A549 (cell line): Measurements from ENCODE around the gene SCN1A. TPM values are rescaled to one million over a fixed set of nuclear protein-coding genes. Genes with fewer than 3 reads are reported as not detected.

Experiments
- ATAC-seq, 2 experiments: fragments of 200-7000 bp in 1 of 2; fragments of >200 bp in 1 of 2; cut with Nextera tagmentation in 1 of 2; cut with Tn5 transposase in 1 of 2; 3 replicates each; pipeline versions ENCODE4 v1.8.0 to v1.9.1; 2018 to 2020; ENCODE audit warnings: mild to moderate bottlenecking in 1 of 2, moderate library complexity in 1 of 2
- CTCF ChIA-PET: fragments of 300-600 bp; sonication (Branson Sonifier 250); formaldehyde crosslinking; extraction: SDS; loops from one replicate; lab custom pipeline; 2021; ENCODE audit warnings: antibody characterized with exemption, inconsistent platforms; lab: Yijun Ruan, JAX
- POLR2A ChIA-PET: fragments of 350-600 bp; formaldehyde crosslinking; extraction: SDS; loops from one replicate; lab custom pipeline; 2021; ENCODE audit warnings: antibody characterized with exemption, inconsistent platforms; lab: Yijun Ruan, JAX
- DNase-seq, 2 experiments: peaks; one replicate each; pipeline versions ENCODE4 v3.0.0 to v3.0.0-alpha.2; 2011 to 2016; ENCODE audit warnings: low read depth in 1 of 2, low spot score in 1 of 2
- FAIRE-seq: peaks from 2 replicates; lab custom pipeline; 2011; peaks lifted over from hg19 to GRCh38; lab: Jason Lieb, UNC
- H3K27ac ChIP-seq, 2 experiments: fragments of >200 bp; sonication (Bioruptor Twin); formaldehyde crosslinking; 3 replicates each; pipeline ENCODE4 v1.5.1; 2016 to 2017
- H3K4me1 ChIP-seq: fragments of >200 bp; sonication (Bioruptor Twin); formaldehyde crosslinking; 3 replicates; pipeline ENCODE4 v1.6.1; 2016
- H3K4me2 ChIP-seq: fragments of >200 bp; sonication (Bioruptor Twin); formaldehyde crosslinking; 3 replicates; pipeline ENCODE4 v1.6.1; 2016
- H3K4me3 ChIP-seq: fragments of >200 bp; sonication (Bioruptor Twin); formaldehyde crosslinking; 3 replicates; pipeline ENCODE4 v1.5.1; 2016
- H3K9me3 ChIP-seq: fragments of >200 bp; sonication (Bioruptor Twin); formaldehyde crosslinking; 3 replicates; pipeline ENCODE4 v1.6.1; 2016
- CBX2 ChIP-seq: fragments of 200-600 bp; sonication (generic); IDR thresholded peaks from 2 replicates; pipeline ENCODE4 v1.6.1; 2016; ENCODE audit warnings: low read depth, mild to moderate bottlenecking, borderline replicate concordance
- CHD2 ChIP-seq: fragments of 150-350 bp; IDR thresholded peaks from 2 replicates; pipeline ENCODE4 v1.6.1; 2014; ENCODE audit warnings: low read length; ENCODE audit not compliant: partially characterized antibody
- E2F6 ChIP-seq: IDR thresholded peaks from 2 replicates; pipeline ENCODE4 v1.6.1; 2012; ENCODE audit warnings: low read depth, borderline replicate concordance
- EHF ChIP-seq: fragments of 250-450 bp; sonication (Bioruptor Pico); IDR thresholded peaks from 2 replicates; pipeline ENCODE4 v1.5.0; 2020; ENCODE audit warnings: mild to moderate bottlenecking
- EHMT2 ChIP-seq: fragments of 200-600 bp; sonication (generic); IDR thresholded peaks from 2 replicates; pipeline ENCODE4 v1.6.1; 2016; ENCODE audit warnings: antibody characterized with exemption, low read depth, mild to moderate bottlenecking, moderate library complexity
- FOSB ChIP-seq: fragments of 250-450 bp; sonication (Bioruptor Pico); IDR thresholded peaks from 2 replicates; pipeline ENCODE4 v1.5.0; 2020; ENCODE audit warnings: mild to moderate bottlenecking, moderate library complexity
- FOSL2 ChIP-seq, 2 experiments: fragments of 450-650 bp in 1 of 2; fragments of >200 bp in 1 of 2; sonication (Bioruptor Twin) in 1 of 2; formaldehyde crosslinking; IDR thresholded peaks; 2 replicates each; pipeline versions ENCODE4 v1.5.0 to v1.6.1; 2016 to 2020; ENCODE audit warnings: mild to moderate bottlenecking in 1 of 2, moderate library complexity in 1 of 2
- FOXS1 ChIP-seq: fragments of 250-450 bp; sonication (Bioruptor Pico); IDR thresholded peaks from 2 replicates; pipeline ENCODE4 v1.5.0; 2020; ENCODE audit warnings: mild to moderate bottlenecking, moderate library complexity
- HDAC2 ChIP-seq: fragments of 200-600 bp; sonication (generic); IDR thresholded peaks from 2 replicates; pipeline ENCODE4 v1.6.1; 2016
- HOXA7 ChIP-seq: fragments of 250-450 bp; sonication (Bioruptor Pico); IDR thresholded peaks from 2 replicates; pipeline ENCODE4 v1.5.0; 2020; ENCODE audit warnings: mild to moderate bottlenecking, moderate library complexity
- HOXB5 ChIP-seq: fragments of 250-450 bp; sonication (Bioruptor Pico); IDR thresholded peaks from 2 replicates; pipeline ENCODE4 v1.5.0; 2020; ENCODE audit warnings: mild to moderate bottlenecking, moderate library complexity
- JUN ChIP-seq, 2 experiments: fragments of >200 bp; sonication (Bioruptor Twin); formaldehyde crosslinking; IDR thresholded peaks; 2 replicates in 1 of 2; 3 replicates in 1 of 2; pipeline ENCODE4 v1.6.1; 2016 to 2017
- KDM5A ChIP-seq: fragments of 200-600 bp; sonication (generic); IDR thresholded peaks from 2 replicates; pipeline ENCODE4 v1.6.1; 2016; ENCODE audit warnings: antibody characterized with exemption, mild to moderate bottlenecking
- NFE2L2 ChIP-seq: fragments of 150-350 bp; conservative IDR thresholded peaks from 2 replicates; pipeline ENCODE4 v1.6.1; 2014; ENCODE audit warnings: low read length
- RARB ChIP-seq: fragments of 250-450 bp; sonication (Bioruptor Pico); IDR thresholded peaks from 2 replicates; pipeline ENCODE4 v1.8.0; 2021; ENCODE audit warnings: mild to moderate bottlenecking, moderate library complexity
- REST ChIP-seq: fragments of 200-600 bp; sonication (generic); IDR thresholded peaks from 2 replicates; pipeline ENCODE4 v1.6.1; 2016; ENCODE audit warnings: antibody characterized with exemption, mild to moderate bottlenecking, moderate library complexity
- RFX5 ChIP-seq: fragments of 450-650 bp; IDR thresholded peaks from 2 replicates; pipeline ENCODE4 v1.7.1; 2014; ENCODE audit warnings: antibody characterized with exemption, mild to moderate bottlenecking, moderate library complexity
- RNF2 ChIP-seq: fragments of 200-600 bp; sonication (generic); IDR thresholded peaks from 2 replicates; pipeline ENCODE4 v1.6.1; 2016; ENCODE audit warnings: low read depth, mild to moderate bottlenecking, antibody characterized with exemption, moderate library complexity, borderline replicate concordance
- SREBF2 ChIP-seq: fragments of 450-650 bp; IDR thresholded peaks from 2 replicates; pipeline ENCODE4 v1.6.1; 2014; ENCODE audit warnings: mild to moderate bottlenecking, moderate library complexity
- ZNF302 ChIP-seq: fragments of 250-450 bp; sonication (Bioruptor Pico); IDR thresholded peaks from 2 replicates; pipeline ENCODE4 v1.9.0; 2021; ENCODE audit warnings: inconsistent platforms, mild to moderate bottlenecking, moderate library complexity
- WGBS: methylation state at CpG from one replicate; pipeline ENCODE4 v1.1.6; 2017; ENCODE audit errors: missing lambda C conversion rate; 5-methylcytosine and 5-hydroxymethylcytosine counted together
- polyA plus RNA-seq, 4 experiments: library from polyadenylated mRNA; depleted of rRNA in 3 of 4; stranded (reverse); fragments of >200 nt; fragmentation: RNase III in 1 of 4; extraction: RNeasy Plus Mini Kit Qiagen cat#74134 plus additional on column Dnase treatment in 1 of 4; gene quantifications; 2 replicates in 3 of 4; 3 replicates in 1 of 4; pipeline ENCODE4 v1.2.3, GENCODE V29; 2011 to 2017

SCN1A gene
- polyA plus RNA-seq, 2 of the 4 experiments (the other 2 are of a cell fraction), result not detected

GRCh38 chr2:166167449-166167848 lies 39.6 kb upstream of the SCN1A start:
- Histone ChIP-seq H3K4me3 (no peak overlapping the region), H3K9me3 (no peaks in the 10 kb centered on the region), H3K4me1 (no peaks in the 10 kb centered on the region), H3K27ac (no peak overlapping the region), H3K4me2 (no peak overlapping the region)
- no peak for ATAC-seq
- no peak for DNase-seq
- TF ChIP-seq REST (no peak), FOSL2 (IDR thresholded peaks at IDR 0.05) (no peak), FOSL2 (CRISPR knock-in tag; IDR thresholded peaks at IDR 0.05) (no peak), RFX5 (no peak), CHD2 (no peak)
- POLR2A ChIA-PET, result no interaction called here
- no peak for FAIRE-seq
- 18% methylated on average over 2 of the region's 2 CpGs for WGBS
- CTCF ChIA-PET, result no interaction called here

- Histone ChIP-seq H3K4me2 (no peak overlapping the region), H3K27ac (no peak overlapping the region), H3K9me3 (no peaks in the 10 kb centered on the region), H3K4me1 (no peaks in the 10 kb centered on the region), H3K4me3 (no peak overlapping the region)
- DNase-seq (no peak), FAIRE-seq (no peak), ATAC-seq (no peak)
- WGBS, result 2% methylated on average over 2 of the region's 2 CpGs
- ChIA-PET CTCF (interaction anchor here (0.9 kb wide), 1 partner anchor 13 kb away, joined by 3 read pairs; no protein-coding TSS in a partner anchor), POLR2A (no interaction called here)
- TF ChIP-seq HDAC2, result no peak
- no peak for TF ChIP-seq SREBF2
- no peak for TF ChIP-seq REST
- no peak for TF ChIP-seq RNF2
- TF ChIP-seq FOSB (CRISPR knock-in tag), result no peak
- no peak for TF ChIP-seq HOXA7 (CRISPR knock-in tag)
- no peak for TF ChIP-seq E2F6
- no peak for TF ChIP-seq RARB (CRISPR knock-in tag)
- no peak for TF ChIP-seq FOXS1
- no peak for TF ChIP-seq ZNF302 (CRISPR knock-in tag)
- TF ChIP-seq KDM5A, result no peak
- no peak for TF ChIP-seq NFE2L2
- no peak for TF ChIP-seq CBX2
- no peak for TF ChIP-seq HOXB5 (CRISPR knock-in tag)
- no peak for TF ChIP-seq EHMT2
- no peak for TF ChIP-seq JUN (IDR thresholded peaks at IDR 0.05)
- no peak for TF ChIP-seq EHF (CRISPR knock-in tag)
These were observed 36.0 kb upstream of the SCN1A start for GRCh38 chr2:166163775-166164174.
